GM23338 (cell line): Measurements from ENCODE around the gene ARHGEF17. TPM values are rescaled to one million over a fixed set of nuclear protein-coding genes. Genes with fewer than 3 reads are reported as not detected.

ENCODE experiments used
- ATAC-seq: fragments of 200-7000 bp; cut with Tn5 transposase; 3 replicates; pipeline ENCODE4 v1.9.1; 2020
- DNase-seq: peaks from one replicate; pipeline ENCODE4 v3.0.0-alpha.2; 2015; ENCODE audit warnings: low spot score
- H2AFZ ChIP-seq: fragments of 200-600 bp; sonication (generic); 2 replicates; pipeline ENCODE4 v1.8.0; 2016; ENCODE audit warnings: antibody characterized with exemption, mild to moderate bottlenecking, moderate library complexity
- H3F3A ChIP-seq: fragments of 200-600 bp; sonication (generic); replicated peaks from 2 replicates; pipeline ENCODE4 v1.8.0; 2017; ENCODE audit warnings: antibody characterized with exemption, mixed run types, low read depth
- H3K27ac ChIP-seq: fragments of 200-600 bp; sonication (generic); 2 replicates; pipeline ENCODE4 v1.6.1; 2016; ENCODE audit warnings: low read depth
- H3K27me3 ChIP-seq: fragments of 200-600 bp; sonication (generic); 2 replicates; pipeline ENCODE4 v1.8.0; 2016; ENCODE audit warnings: mild to moderate bottlenecking, mixed run types, moderate library complexity; ENCODE audit not compliant: insufficient read depth
- H3K36me3 ChIP-seq: fragments of 200-600 bp; sonication (generic); 2 replicates; pipeline ENCODE4 v1.8.0; 2016; ENCODE audit warnings: mild to moderate bottlenecking; ENCODE audit not compliant: insufficient read depth
- H3K4me1 ChIP-seq: fragments of 200-600 bp; sonication (generic); 2 replicates; pipeline ENCODE4 v1.8.0; 2016; ENCODE audit warnings: mild to moderate bottlenecking, moderate library complexity; ENCODE audit not compliant: insufficient read depth
- H3K4me2 ChIP-seq: fragments of 200-600 bp; sonication (generic); 2 replicates; pipeline ENCODE4 v1.7.1; 2017; ENCODE audit warnings: mixed run types
- H3K4me3 ChIP-seq: fragments of 200-600 bp; sonication (generic); 2 replicates; pipeline ENCODE4 v1.6.1; 2016; ENCODE audit warnings: mixed run types
- H3K79me2 ChIP-seq: fragments of 200-600 bp; sonication (generic); replicated peaks from 2 replicates; pipeline ENCODE4 v1.8.0; 2017; ENCODE audit warnings: mild to moderate bottlenecking; ENCODE audit not compliant: insufficient read depth
- H3K9me2 ChIP-seq: fragments of 200-600 bp; sonication (generic); 2 replicates; pipeline ENCODE4 v1.8.0; 2017; ENCODE audit not compliant: insufficient read depth
- H4K20me1 ChIP-seq: fragments of 200-600 bp; sonication (generic); replicated peaks from 2 replicates; pipeline ENCODE4 v1.8.0; 2017; ENCODE audit warnings: mild to moderate bottlenecking; ENCODE audit not compliant: insufficient read depth
- H3K27ac Mint-ChIP-seq: 2 replicates; pipeline ENCODE4 v1.8.0; 2020; ENCODE audit warnings: inconsistent platforms, mild to moderate bottlenecking, moderate library complexity, mixed read lengths
- H3K27me3 Mint-ChIP-seq: 3 replicates; pipeline ENCODE4 v1.8.0; 2022; ENCODE audit warnings: low read depth, mild to moderate bottlenecking, moderate library complexity, mixed read lengths, inconsistent platforms; ENCODE audit not compliant: insufficient read depth, poor library complexity
- H3K36me3 Mint-ChIP-seq: 3 replicates; pipeline ENCODE4 v1.8.0; 2021; ENCODE audit warnings: low read depth, mild to moderate bottlenecking, inconsistent platforms, moderate library complexity, mixed read lengths
- H3K4me1 Mint-ChIP-seq: 3 replicates; pipeline ENCODE4 v1.8.0; 2020; ENCODE audit warnings: mild to moderate bottlenecking, inconsistent platforms, mixed read lengths
- H3K4me3 Mint-ChIP-seq: 3 replicates; pipeline ENCODE4 v1.8.0; 2021; ENCODE audit warnings: moderate library complexity, mild to moderate bottlenecking, inconsistent platforms, mixed read lengths
- H3K9me3 Mint-ChIP-seq: 3 replicates; pipeline ENCODE4 v1.8.0; 2020; ENCODE audit warnings: moderate library complexity, mild to moderate bottlenecking, inconsistent platforms, mixed read lengths
- CREB1 ChIP-seq: fragments of 250-450 bp; sonication (Bioruptor Pico); IDR thresholded peaks from 2 replicates; pipeline ENCODE4 v1.5.0; 2020; ENCODE audit warnings: low read depth, mild to moderate bottlenecking, moderate library complexity
- JUNB ChIP-seq: IDR thresholded peaks from one replicate; pipeline ENCODE4 v1.6.1; 2016; ENCODE audit warnings: antibody characterized with exemption; ENCODE audit not compliant: unreplicated experiment
- POLR2AphosphoS5 ChIP-seq: IDR thresholded peaks from 2 replicates; pipeline ENCODE4 v1.6.1; 2016; ENCODE audit warnings: antibody characterized with exemption, low read depth
- ZNF331 ChIP-seq: fragments of 250-450 bp; sonication (Bioruptor Pico); IDR thresholded peaks from 2 replicates; pipeline ENCODE4 v1.5.0; 2020; ENCODE audit warnings: low read depth, mild to moderate bottlenecking, moderate library complexity
- polyA plus RNA-seq: library from polyadenylated mRNA; unstranded; fragments of >200 nt; fragmentation: Nextera tagmentation; extraction: Ambion mirVana; gene quantifications from 2 replicates; pipeline ENCODE4 v1.2.1, GENCODE V29; 2016
- total RNA-seq: library from RNA; depleted of rRNA; stranded (reverse); fragments of >200 nt; shearing (Covaris generic); gene quantifications from 2 replicates; pipeline ENCODE4 v1.2.3, GENCODE V29; 2014
- TF ChIP-seq, protein P1 (sequence below), 2 experiments: fragments of 200-600 bp in 1 of 2; sonication (generic) in 1 of 2; conservative IDR thresholded peaks; 2 replicates each; pipeline versions ENCODE4 v1.5.1 to v1.6.1; 2016 to 2017; ENCODE audit warnings: antibody characterized with exemption in 2 of 2, low read depth in 2 of 2, mild to moderate bottlenecking in 2 of 2, moderate library complexity in 1 of 2
- TF ChIP-seq, protein P2 (sequence below): fragments of 250-450 bp; sonication (Bioruptor Pico); IDR thresholded peaks from 2 replicates; pipeline ENCODE4 v1.5.0; 2020; ENCODE audit warnings: mild to moderate bottlenecking, moderate library complexity

The ARHGEF17 gene
- total and polyA plus RNA-seq, 2 experiments from 2014 or later, result 2.9 to 15.0 TPM

GRCh38 chr11:73288192-73288872, 19.7 kb upstream of the ARHGEF17 start:
- no peak for ATAC-seq
- Histone ChIP-seq H3K27me3 (no peaks in the 10 kb centered on the region), H4K20me1 (no peaks in the 10 kb centered on the region), H3K9me2 (no peaks in the 10 kb centered on the region), H3F3A (0 out of 2 replicates have a peak, but pooled peaks cover 2% of the 10 kb centered on the region), H3K79me2 (no peaks in the 10 kb centered on the region), H3K27ac (no peak overlapping the region), H3K4me2 (no peak overlapping the region), H3K4me3 (no peak overlapping the region), H3K36me3 (no peaks in the 10 kb centered on the region), H2AFZ (no peak overlapping the region), H3K4me1 (no peaks in the 10 kb centered on the region; the same call in 1 of the 2 replicates)
- no peak overlapping the region for H3K4me3 Mint-ChIP-seq
- no peak overlapping the region for H3K27ac Mint-ChIP-seq
- peaks cover 14% of the 10 kb centered on the region for H3K4me1 Mint-ChIP-seq
- no peak for DNase-seq
- no peaks in the 10 kb centered on the region; the same call in 1 of the 3 replicates for H3K9me3 Mint-ChIP-seq
- no peaks in the 10 kb centered on the region for H3K36me3 Mint-ChIP-seq
- peaks cover 25% of the 10 kb centered on the region for H3K27me3 Mint-ChIP-seq
- TF ChIP-seq CREB1 (CRISPR knock-in tag) (no peak), POLR2AphosphoS5 (no peak)

GRCh38 chr11:73288873-73289707, 19.0 kb upstream of the ARHGEF17 start:
- Histone ChIP-seq H3F3A (0 out of 2 replicates have a peak, but pooled peaks cover 2% of the 10 kb centered on the region), H3K27ac (no peak overlapping the region), H3K4me3 (0 out of 2 replicates have a peak overlapping the region, but pooled peaks have one; percentile 26), H3K36me3 (no peaks in the 10 kb centered on the region), H3K27me3 (no peaks in the 10 kb centered on the region), H3K4me1 (no peaks in the 10 kb centered on the region; the same call in 1 of the 2 replicates), H3K79me2 (no peaks in the 10 kb centered on the region), H4K20me1 (no peaks in the 10 kb centered on the region), H3K9me2 (no peaks in the 10 kb centered on the region), H3K4me2 (peak overlapping the region; percentile 43; the same call in 1 of the 2 replicates), H2AFZ (peak overlapping the region; percentile 59; the same call in 1 of the 2 replicates)
- no peak for TF ChIP-seq ZNF331 (CRISPR knock-in tag)
- TF ChIP-seq, protein P1, sequence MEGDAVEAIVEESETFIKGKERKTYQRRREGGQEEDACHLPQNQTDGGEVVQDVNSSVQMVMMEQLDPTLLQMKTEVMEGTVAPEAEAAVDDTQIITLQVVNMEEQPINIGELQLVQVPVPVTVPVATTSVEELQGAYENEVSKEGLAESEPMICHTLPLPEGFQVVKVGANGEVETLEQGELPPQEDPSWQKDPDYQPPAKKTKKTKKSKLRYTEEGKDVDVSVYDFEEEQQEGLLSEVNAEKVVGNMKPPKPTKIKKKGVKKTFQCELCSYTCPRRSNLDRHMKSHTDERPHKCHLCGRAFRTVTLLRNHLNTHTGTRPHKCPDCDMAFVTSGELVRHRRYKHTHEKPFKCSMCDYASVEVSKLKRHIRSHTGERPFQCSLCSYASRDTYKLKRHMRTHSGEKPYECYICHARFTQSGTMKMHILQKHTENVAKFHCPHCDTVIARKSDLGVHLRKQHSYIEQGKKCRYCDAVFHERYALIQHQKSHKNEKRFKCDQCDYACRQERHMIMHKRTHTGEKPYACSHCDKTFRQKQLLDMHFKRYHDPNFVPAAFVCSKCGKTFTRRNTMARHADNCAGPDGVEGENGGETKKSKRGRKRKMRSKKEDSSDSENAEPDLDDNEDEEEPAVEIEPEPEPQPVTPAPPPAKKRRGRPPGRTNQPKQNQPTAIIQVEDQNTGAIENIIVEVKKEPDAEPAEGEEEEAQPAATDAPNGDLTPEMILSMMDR (conservative IDR thresholded peaks at IDR 0.05; ENCODE audit: low read depth in 2 of 2), result peak; percentile 90 to 99
- TF ChIP-seq JUNB, result no peak
- no peak for TF ChIP-seq POLR2AphosphoS5
- TF ChIP-seq, protein P2, sequence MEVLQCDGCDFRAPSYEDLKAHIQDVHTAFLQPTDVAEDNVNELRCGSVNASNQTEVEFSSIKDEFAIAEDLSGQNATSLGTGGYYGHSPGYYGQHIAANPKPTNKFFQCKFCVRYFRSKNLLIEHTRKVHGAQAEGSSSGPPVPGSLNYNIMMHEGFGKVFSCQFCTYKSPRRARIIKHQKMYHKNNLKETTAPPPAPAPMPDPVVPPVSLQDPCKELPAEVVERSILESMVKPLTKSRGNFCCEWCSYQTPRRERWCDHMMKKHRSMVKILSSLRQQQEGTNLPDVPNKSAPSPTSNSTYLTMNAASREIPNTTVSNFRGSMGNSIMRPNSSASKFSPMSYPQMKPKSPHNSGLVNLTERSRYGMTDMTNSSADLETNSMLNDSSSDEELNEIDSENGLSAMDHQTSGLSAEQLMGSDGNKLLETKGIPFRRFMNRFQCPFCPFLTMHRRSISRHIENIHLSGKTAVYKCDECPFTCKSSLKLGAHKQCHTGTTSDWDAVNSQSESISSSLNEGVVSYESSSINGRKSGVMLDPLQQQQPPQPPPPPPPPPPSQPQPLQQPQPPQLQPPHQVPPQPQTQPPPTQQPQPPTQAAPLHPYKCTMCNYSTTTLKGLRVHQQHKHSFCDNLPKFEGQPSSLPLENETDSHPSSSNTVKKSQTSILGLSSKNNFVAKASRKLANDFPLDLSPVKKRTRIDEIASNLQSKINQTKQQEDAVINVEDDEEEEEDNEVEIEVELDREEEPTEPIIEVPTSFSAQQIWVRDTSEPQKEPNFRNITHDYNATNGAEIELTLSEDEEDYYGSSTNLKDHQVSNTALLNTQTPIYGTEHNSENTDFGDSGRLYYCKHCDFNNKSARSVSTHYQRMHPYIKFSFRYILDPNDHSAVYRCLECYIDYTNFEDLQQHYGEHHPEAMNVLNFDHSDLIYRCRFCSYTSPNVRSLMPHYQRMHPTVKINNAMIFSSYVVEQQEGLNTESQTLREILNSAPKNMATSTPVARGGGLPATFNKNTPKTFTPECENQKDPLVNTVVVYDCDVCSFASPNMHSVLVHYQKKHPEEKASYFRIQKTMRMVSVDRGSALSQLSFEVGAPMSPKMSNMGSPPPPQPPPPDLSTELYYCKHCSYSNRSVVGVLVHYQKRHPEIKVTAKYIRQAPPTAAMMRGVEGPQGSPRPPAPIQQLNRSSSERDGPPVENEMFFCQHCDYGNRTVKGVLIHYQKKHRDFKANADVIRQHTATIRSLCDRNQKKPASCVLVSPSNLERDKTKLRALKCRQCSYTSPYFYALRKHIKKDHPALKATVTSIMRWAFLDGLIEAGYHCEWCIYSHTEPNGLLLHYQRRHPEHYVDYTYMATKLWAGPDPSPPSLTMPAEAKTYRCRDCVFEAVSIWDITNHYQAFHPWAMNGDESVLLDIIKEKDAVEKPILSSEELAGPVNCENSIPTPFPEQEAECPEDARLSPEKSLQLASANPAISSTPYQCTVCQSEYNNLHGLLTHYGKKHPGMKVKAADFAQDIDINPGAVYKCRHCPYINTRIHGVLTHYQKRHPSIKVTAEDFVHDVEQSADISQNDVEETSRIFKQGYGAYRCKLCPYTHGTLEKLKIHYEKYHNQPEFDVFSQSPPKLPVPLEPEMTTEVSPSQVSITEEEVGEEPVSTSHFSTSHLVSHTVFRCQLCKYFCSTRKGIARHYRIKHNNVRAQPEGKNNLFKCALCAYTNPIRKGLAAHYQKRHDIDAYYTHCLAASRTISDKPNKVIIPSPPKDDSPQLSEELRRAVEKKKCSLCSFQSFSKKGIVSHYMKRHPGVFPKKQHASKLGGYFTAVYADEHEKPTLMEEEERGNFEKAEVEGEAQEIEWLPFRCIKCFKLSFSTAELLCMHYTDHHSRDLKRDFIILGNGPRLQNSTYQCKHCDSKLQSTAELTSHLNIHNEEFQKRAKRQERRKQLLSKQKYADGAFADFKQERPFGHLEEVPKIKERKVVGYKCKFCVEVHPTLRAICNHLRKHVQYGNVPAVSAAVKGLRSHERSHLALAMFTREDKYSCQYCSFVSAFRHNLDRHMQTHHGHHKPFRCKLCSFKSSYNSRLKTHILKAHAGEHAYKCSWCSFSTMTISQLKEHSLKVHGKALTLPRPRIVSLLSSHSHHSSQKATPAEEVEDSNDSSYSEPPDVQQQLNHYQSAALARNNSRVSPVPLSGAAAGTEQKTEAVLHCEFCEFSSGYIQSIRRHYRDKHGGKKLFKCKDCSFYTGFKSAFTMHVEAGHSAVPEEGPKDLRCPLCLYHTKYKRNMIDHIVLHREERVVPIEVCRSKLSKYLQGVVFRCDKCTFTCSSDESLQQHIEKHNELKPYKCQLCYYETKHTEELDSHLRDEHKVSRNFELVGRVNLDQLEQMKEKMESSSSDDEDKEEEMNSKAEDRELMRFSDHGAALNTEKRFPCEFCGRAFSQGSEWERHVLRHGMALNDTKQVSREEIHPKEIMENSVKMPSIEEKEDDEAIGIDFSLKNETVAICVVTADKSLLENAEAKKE (CRISPR knock-in tag), result no peak
- H3K36me3 Mint-ChIP-seq, result no peaks in the 10 kb centered on the region
- H3K4me1 Mint-ChIP-seq, result peaks cover 14% of the 10 kb centered on the region
- ATAC-seq, result peak; percentile 80
- DNase-seq, result peak; percentile 89
- no peak overlapping the region for H3K27ac Mint-ChIP-seq
- H3K27me3 Mint-ChIP-seq, result peaks cover 25% of the 10 kb centered on the region
- H3K4me3 Mint-ChIP-seq, result no peak overlapping the region
- no peaks in the 10 kb centered on the region; the same call in 1 of the 3 replicates for H3K9me3 Mint-ChIP-seq
